PC-3 (cell line): Measurements from ENCODE around the gene ADAD1. TPM values are rescaled to one million over a fixed set of nuclear protein-coding genes. Genes with fewer than 3 reads are reported as not detected.

Source experiments
- ATAC-seq: fragments of 200-7000 bp; cut with Tn5 transposase; 2 replicates; pipeline ENCODE4 v1.9.1; 2020; ENCODE audit warnings: mild to moderate bottlenecking, moderate library complexity
- BruUV-seq: library from RNA; stranded (reverse); fragments of 400-500 nt; replicated peaks from 2 replicates; lab custom pipeline; 2021; lab: Mats Ljungman, UMichigan
- CTCF ChIA-PET: fragments of 300-600 bp; sonication (Branson Sonifier 250); formaldehyde crosslinking; loops from one replicate; lab custom pipeline; 2022; ENCODE audit warnings: antibody characterized with exemption; lab: Charles Lee
- POLR2A ChIA-PET: fragments of 300-600 bp; sonication (Branson Sonifier 250); formaldehyde crosslinking; loops from one replicate; lab custom pipeline; 2022; ENCODE audit warnings: antibody characterized with exemption; ENCODE audit not compliant: unreplicated experiment; lab: Charles Lee
- DNase-seq: peaks from one replicate; pipeline ENCODE4 v3.0.0-alpha.2; 2015
- H2AFZ ChIP-seq: fragments of 300-600 bp; sonication (generic); 2 replicates; pipeline ENCODE4 v1.6.0; 2016; ENCODE audit warnings: antibody characterized with exemption, low read length
- H3F3A ChIP-seq: fragments of 300-600 bp; sonication (generic); one replicate; pipeline ENCODE4 v1.6.0; 2017; ENCODE audit warnings: antibody characterized with exemption, low read length, control low read depth, mild to moderate bottlenecking; ENCODE audit not compliant: unreplicated experiment
- H3K27ac ChIP-seq: fragments of 300-600 bp; sonication (generic); 2 replicates; pipeline ENCODE4 v1.5.1; 2016; ENCODE audit warnings: mild to moderate bottlenecking, low read length
- H3K27me3 ChIP-seq: fragments of 300-600 bp; sonication (generic); 2 replicates; pipeline ENCODE4 v1.6.1; 2016; ENCODE audit warnings: low read length, mixed read lengths
- H3K36me3 ChIP-seq: fragments of 300-600 bp; sonication (generic); 2 replicates; pipeline ENCODE4 v1.6.1; 2016; ENCODE audit warnings: low read depth, mixed run types, low read length, mixed read lengths
- H3K4me1 ChIP-seq: fragments of 300-600 bp; sonication (generic); 2 replicates; pipeline ENCODE4 v1.5.1; 2016; ENCODE audit warnings: low read length; ENCODE audit not compliant: insufficient read depth
- H3K4me2 ChIP-seq: fragments of 300-600 bp; sonication (generic); 2 replicates; pipeline ENCODE4 v1.6.0; 2016; ENCODE audit warnings: low read length
- H3K4me3 ChIP-seq: fragments of 300-600 bp; sonication (generic); 2 replicates; pipeline ENCODE4 v1.5.1; 2016; ENCODE audit warnings: mild to moderate bottlenecking, low read length, mixed read lengths
- H3K79me2 ChIP-seq: fragments of 300-600 bp; sonication (generic); 2 replicates; pipeline ENCODE4 v1.6.1; 2017; ENCODE audit warnings: low read length, mixed read lengths
- H3K9ac ChIP-seq: fragments of 300-600 bp; sonication (generic); 2 replicates; pipeline ENCODE4 v1.6.0; 2016; ENCODE audit warnings: mild to moderate bottlenecking, low read length
- H3K9me2 ChIP-seq: fragments of 300-600 bp; sonication (generic); replicated peaks from 2 replicates; pipeline ENCODE4 v1.6.1; 2016; ENCODE audit warnings: mixed run types, low read length, mixed read lengths
- H3K9me3 ChIP-seq: fragments of 300-600 bp; sonication (generic); 2 replicates; pipeline ENCODE4 v1.6.1; 2016; ENCODE audit warnings: low read length, mixed read lengths
- H4K20me1 ChIP-seq: fragments of 300-600 bp; sonication (generic); 2 replicates; pipeline ENCODE4 v1.6.1; 2016; ENCODE audit warnings: low read length, mixed read lengths
- CTCF ChIP-seq: fragments of 300-600 bp; sonication (generic); conservative IDR thresholded peaks from 2 replicates; pipeline ENCODE4 v1.5.1; 2017; ENCODE audit warnings: antibody characterized with exemption, low read depth, mild to moderate bottlenecking, low read length
- EZH2 ChIP-seq: fragments of 300-600 bp; sonication (generic); IDR thresholded peaks from one replicate; pipeline ENCODE4 v1.6.1; 2017; ENCODE audit warnings: antibody characterized with exemption, mild to moderate bottlenecking, low read length; ENCODE audit not compliant: unreplicated experiment
- EZH2phosphoT487 ChIP-seq: fragments of 300-600 bp; sonication (generic); IDR thresholded peaks from 2 replicates; pipeline ENCODE4 v1.6.1; 2018; ENCODE audit warnings: mild to moderate bottlenecking, antibody characterized with exemption, low read length, borderline replicate concordance
- intact Hi-C: fragments of 100-400 bp; cut with micrococcal nuclease; formaldehyde crosslinking; loops from 2 replicates; pipeline ENCODE4 v1.9.0; 2023
- total RNA-seq: library from RNA; depleted of rRNA; stranded (reverse); fragments of >200 nt; gene quantifications from 2 replicates; pipeline ENCODE4 v1.2.3, GENCODE V29; 2014

Gene ADAD1
- total RNA-seq, 1 experiment from 2014 or later, result not detected

GRCh38 chr4:122450847-122451246 is 72.0 kb downstream of the ADAD1 start:
- ATAC-seq (peak; percentile 89), DNase-seq (peak; percentile 62)
- ChIA-PET POLR2A (no interaction called here), CTCF (no interaction called here)
- Histone ChIP-seq H2AFZ (no peak overlapping the region), H3K9ac (no peak overlapping the region), H3K9me3 (no peaks in the 10 kb centered on the region), H3F3A (no peaks in the 10 kb centered on the region), H3K27me3 (no peaks in the 10 kb centered on the region), H3K36me3 (no peaks in the 10 kb centered on the region), H3K27ac (no peak overlapping the region), H3K4me1 (no peaks in the 10 kb centered on the region), H3K79me2 (no peaks in the 10 kb centered on the region), H4K20me1 (no peaks in the 10 kb centered on the region), H3K4me3 (no peak overlapping the region), H3K9me2 (no peaks in the 10 kb centered on the region), H3K4me2 (no peak overlapping the region)
- intact Hi-C loops, result loop anchor here (2.0 to 10.0 kb wide), 4 partner anchors 96 to 546 kb away; no protein-coding TSS in a partner anchor
- BruUV-seq, result no TSS peak
- TF ChIP-seq EZH2phosphoT487, result no peak
- TF ChIP-seq CTCF, result peak; percentile 60
- no peak for TF ChIP-seq EZH2

GRCh38 chr4:122453384-122453995 is 74.7 kb downstream of the ADAD1 start:
- no TSS peak for BruUV-seq
- Histone ChIP-seq H3K9me2 (no peaks in the 10 kb centered on the region), H3K27ac (no peak overlapping the region), H3K36me3 (no peaks in the 10 kb centered on the region), H3K9me3 (no peaks in the 10 kb centered on the region), H4K20me1 (no peaks in the 10 kb centered on the region), H2AFZ (no peak overlapping the region), H3K4me1 (peaks cover 16% of the 10 kb centered on the region), H3K79me2 (no peaks in the 10 kb centered on the region), H3K4me3 (no peak overlapping the region), H3K4me2 (no peak overlapping the region), H3F3A (no peaks in the 10 kb centered on the region), H3K9ac (no peak overlapping the region), H3K27me3 (no peaks in the 10 kb centered on the region)
- POLR2A ChIA-PET, result no interaction called here
- DNase-seq (no peak), ATAC-seq (no peak)
- CTCF ChIA-PET, result interaction anchor here (0.6 kb wide), 1 partner anchor 124 kb away, joined by 3 read pairs; no protein-coding TSS in a partner anchor
- TF ChIP-seq EZH2, result no peak
- no peak for TF ChIP-seq EZH2phosphoT487
- no peak for TF ChIP-seq CTCF
- intact Hi-C loops, result loop anchor here (10.0 kb wide), 3 partner anchors 99 to 549 kb away; no protein-coding TSS in a partner anchor
